RPMI8226 (cell line): ENCODE results near the gene CRYAA.
"Not testable (repeated sequence)": the region's sequence is repeated elsewhere in the genome, so short reads cannot be mapped to it uniquely, and the experiment has no call there.

ENCODE experiments used
- DNase-seq: peaks from one replicate; pipeline ENCODE4 v3.0.0-alpha.2; 2015

The CRYAA gene

GRCh38 chr21:43168708-43169107 lies at the start of gene CRYAA:
CRYAA (plus strand) TSS chr21:43169008; CDS start chr21:43169100, 92 bp downstream.
- DNase-seq, result not testable (repeated sequence)

GRCh38 chr21:43130094-43130493 lies 38.7 kb upstream of the CRYAA start:
- DNase-seq, result not testable (repeated sequence)

- DNase-seq, result not testable (repeated sequence)
Measured at GRCh38 chr21:43134520-43134919, 34.3 kb upstream of the CRYAA start.

GRCh38 chr21:43138944-43139343 lies 29.9 kb upstream of the CRYAA start:
- not testable (repeated sequence) for DNase-seq

GRCh38 chr21:43141407-43141806 lies 27.4 kb upstream of the CRYAA start:
- not testable (repeated sequence) for DNase-seq

GRCh38 chr21:43146637-43147036 lies 22.2 kb upstream of the CRYAA start:
- DNase-seq, result not testable (repeated sequence)

- DNase-seq, result not testable (repeated sequence)
Measured at GRCh38 chr21:43147999-43148398, 20.8 kb upstream of the CRYAA start.

- not testable (repeated sequence) for DNase-seq
Measured at GRCh38 chr21:43149344-43149743, 19.5 kb upstream of the CRYAA start.

- DNase-seq, result not testable (repeated sequence)
Measured at GRCh38 chr21:43153601-43154000, 15.2 kb upstream of the CRYAA start.

GRCh38 chr21:43159279-43160175 lies 9.3 kb upstream of the CRYAA start:
- not testable (repeated sequence) for DNase-seq

GRCh38 chr21:43161826-43162707 lies 6.7 kb upstream of the CRYAA start:
- DNase-seq, result not testable (repeated sequence)

- not testable (repeated sequence) for DNase-seq
Measured at GRCh38 chr21:43162708-43163205, 6.1 kb upstream of the CRYAA start.

GRCh38 chr21:43164823-43165222 lies 4.0 kb upstream of the CRYAA start:
- not testable (repeated sequence) for DNase-seq

GRCh38 chr21:43165734-43166133 lies 3.1 kb upstream of the CRYAA start:
- not testable (repeated sequence) for DNase-seq

- DNase-seq, result not testable (repeated sequence)
Measured at GRCh38 chr21:43169230-43169886, 550 bp downstream of the CRYAA start.

GRCh38 chr21:43169891-43170290 lies 1.1 kb downstream of the CRYAA start:
- not testable (repeated sequence) for DNase-seq

GRCh38 chr21:43172812-43173211 lies 4.0 kb downstream of the CRYAA start:
- DNase-seq, result not testable (repeated sequence)

GRCh38 chr21:43173438-43173837 lies 4.6 kb downstream of the CRYAA start:
- not testable (repeated sequence) for DNase-seq

GRCh38 chr21:43173930-43174329 lies 5.1 kb downstream of the CRYAA start:
- DNase-seq, result not testable (repeated sequence)

GRCh38 chr21:43174998-43175397 lies 6.2 kb downstream of the CRYAA start:
- not testable (repeated sequence) for DNase-seq

GRCh38 chr21:43176621-43177020 lies 7.8 kb downstream of the CRYAA start:
- DNase-seq, result not testable (repeated sequence)
